Neutrophil (primary cell): ENCODE data around the gene ERMAP.
"Not testable (repeated sequence)": the region's sequence is repeated elsewhere in the genome, so short reads cannot be mapped to it uniquely, and the experiment has no call there.

Experiments
- H3K27ac ChIP-seq: fragments of 200-600 bp; sonication (generic); 2 replicates; pipeline ENCODE4 v1.5.1; 2016; ENCODE audit warnings: mild to moderate bottlenecking, moderate library complexity
- H3K27me3 ChIP-seq: fragments of 200-600 bp; sonication (generic); 2 replicates; pipeline ENCODE4 v1.6.0; 2016; ENCODE audit warnings: mild to moderate bottlenecking
- H3K36me3 ChIP-seq: fragments of 200-600 bp; sonication (generic); 2 replicates; pipeline ENCODE4 v1.5.1; 2017
- H3K4me1 ChIP-seq, 2 experiments: fragments of 200-600 bp in 1 of 2; sonication (generic) in 1 of 2; 1 replicate in 1 of 2; 2 replicates in 1 of 2; pipeline versions ENCODE4 v1.5.1 to v1.6.1; 2013 to 2016; ENCODE audit warnings: low read depth in 1 of 2, low read length in 1 of 2, mild to moderate bottlenecking in 1 of 2, moderate library complexity in 1 of 2; ENCODE audit not compliant: control insufficient read depth in 1 of 2, insufficient read depth in 1 of 2
- H3K4me3 ChIP-seq, 2 experiments: fragments of 200-600 bp in 1 of 2; sonication (generic) in 1 of 2; 1 replicate in 1 of 2; 2 replicates in 1 of 2; pipeline ENCODE4 v1.5.1; 2013 to 2016; ENCODE audit warnings: low read depth in 1 of 2, low read length in 1 of 2, mild to moderate bottlenecking in 1 of 2, moderate library complexity in 1 of 2
- H3K9me3 ChIP-seq: fragments of 200-600 bp; sonication (generic); 2 replicates; pipeline ENCODE4 v1.5.1; 2016
- CTCF ChIP-seq: fragments of 200-600 bp; sonication (generic); IDR thresholded peaks from 2 replicates; pipeline ENCODE4 v1.5.1; 2016; ENCODE audit warnings: antibody characterized with exemption

The ERMAP gene

GRCh38 chr1:42853116-42853884 is 36.4 kb downstream of the ERMAP start:
- H3K27ac ChIP-seq, result no peak overlapping the region
- no peaks in the 10 kb centered on the region for H3K27me3 ChIP-seq
- no peak overlapping the region for H3K4me3 ChIP-seq
- no peaks in the 10 kb centered on the region for H3K4me1 ChIP-seq
- TF ChIP-seq CTCF, result no peak
- H3K36me3 ChIP-seq, result peaks cover 15% of the 10 kb centered on the region
- no peaks in the 10 kb centered on the region for H3K9me3 ChIP-seq

- not testable (repeated sequence) for H3K36me3 ChIP-seq, H3K27ac ChIP-seq, H3K27me3 ChIP-seq, H3K4me1 ChIP-seq, H3K9me3 ChIP-seq, H3K4me3 ChIP-seq
Observed at GRCh38 chr1:42856554-42856953, 39.6 kb downstream of the ERMAP start.

- not testable (repeated sequence) for H3K4me1 ChIP-seq, H3K27me3 ChIP-seq, H3K4me3 ChIP-seq, H3K36me3 ChIP-seq, H3K27ac ChIP-seq, H3K9me3 ChIP-seq
Observed at GRCh38 chr1:42859366-42859765, 42.4 kb downstream of the ERMAP start.

- Histone ChIP-seq H3K27ac (no peak overlapping the region), H3K9me3 (no peaks in the 10 kb centered on the region), H3K36me3 (no peaks in the 10 kb centered on the region), H3K4me1 (no peaks in the 10 kb centered on the region), H3K4me3 (no peak overlapping the region), H3K27me3 (peaks cover 6% of the 10 kb centered on the region)
- TF ChIP-seq CTCF, result no peak
Observed at GRCh38 chr1:42860339-42861013, 43.6 kb downstream of the ERMAP start.

- Histone ChIP-seq H3K27ac (no peak overlapping the region), H3K36me3 (no peaks in the 10 kb centered on the region), H3K9me3 (no peaks in the 10 kb centered on the region), H3K4me1 (no peaks in the 10 kb centered on the region), H3K4me3 (no peak overlapping the region), H3K27me3 (peaks cover 6% of the 10 kb centered on the region)
- TF ChIP-seq CTCF, result no peak
Observed at GRCh38 chr1:42861014-42861399, 44.1 kb downstream of the ERMAP start.

GRCh38 chr1:42866549-42866948 is 49.6 kb downstream of the ERMAP start:
- Histone ChIP-seq H3K27me3 (peaks cover 6% of the 10 kb centered on the region), H3K9me3 (no peaks in the 10 kb centered on the region)
- TF ChIP-seq CTCF, result no peak

GRCh38 chr1:42868466-42868865 is 51.5 kb downstream of the ERMAP start:
- not testable (repeated sequence) for H3K9me3 ChIP-seq, H3K27me3 ChIP-seq, H3K27ac ChIP-seq, H3K4me1 ChIP-seq, H3K36me3 ChIP-seq, H3K4me3 ChIP-seq

More at GRCh38 chr1:42866549-42866948, 49.6 kb downstream of the ERMAP start:
- H3K4me1 ChIP-seq, result no peaks in the 10 kb centered on the region
- H3K4me3 ChIP-seq, result no peak overlapping the region
- H3K36me3 ChIP-seq, result no peaks in the 10 kb centered on the region
- H3K27ac ChIP-seq, result no peak overlapping the region

GRCh38 chr1:42869254-42869653 is 52.3 kb downstream of the ERMAP start:
- not testable (repeated sequence) for H3K36me3 ChIP-seq, H3K4me3 ChIP-seq, H3K4me1 ChIP-seq

GRCh38 chr1:42869751-42870150 is 52.8 kb downstream of the ERMAP start:
- H3K9me3 ChIP-seq, H3K27ac ChIP-seq, H3K4me1 ChIP-seq, H3K27me3 ChIP-seq, H3K4me3 ChIP-seq, H3K36me3 ChIP-seq: not testable (repeated sequence)

More at GRCh38 chr1:42869254-42869653, 52.3 kb downstream of the ERMAP start:
- not testable (repeated sequence) for H3K27ac ChIP-seq, H3K27me3 ChIP-seq, H3K9me3 ChIP-seq

- H3K27me3 ChIP-seq, result peaks cover 10% of the 10 kb centered on the region
- H3K36me3 ChIP-seq, H3K9me3 ChIP-seq, H3K4me1 ChIP-seq, H3K4me3 ChIP-seq, H3K27ac ChIP-seq: not testable (repeated sequence)
Observed at GRCh38 chr1:42873108-42873507, 56.2 kb downstream of the ERMAP start.
